ENCODE data around the gene PHTF2.
"Not testable (repeated sequence)": the region's sequence is repeated elsewhere in the genome, so short reads cannot be mapped to it uniquely, and the experiment has no call there.

PHTF2 gene

GRCh38 chr7:77830649-77831355, 32.2 kb downstream of the PHTF2 start:
- no peak for DNase-seq (ENCODE audit: low read depth)

DNA sequence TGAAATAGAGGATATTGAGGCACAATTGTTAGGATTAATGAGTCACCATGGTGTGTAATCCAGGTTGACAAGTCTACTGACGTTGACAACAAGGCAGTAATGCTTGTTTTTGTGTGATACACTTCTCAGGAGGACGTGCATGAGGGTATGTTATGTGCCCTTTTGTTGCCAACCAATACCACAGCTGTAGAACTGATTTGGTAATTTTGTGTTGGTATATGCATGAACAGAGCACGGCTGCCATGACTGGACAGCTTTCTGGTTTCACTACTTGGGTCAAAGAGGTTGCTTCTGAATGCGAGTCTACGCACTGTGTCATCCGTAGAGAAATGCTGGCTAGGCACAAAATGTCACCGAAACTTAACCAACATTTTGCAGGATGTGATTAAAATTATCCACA, 32.9 kb downstream of the PHTF2 start:
- DNase-seq (ENCODE audit: low read depth): no peak

DNA sequence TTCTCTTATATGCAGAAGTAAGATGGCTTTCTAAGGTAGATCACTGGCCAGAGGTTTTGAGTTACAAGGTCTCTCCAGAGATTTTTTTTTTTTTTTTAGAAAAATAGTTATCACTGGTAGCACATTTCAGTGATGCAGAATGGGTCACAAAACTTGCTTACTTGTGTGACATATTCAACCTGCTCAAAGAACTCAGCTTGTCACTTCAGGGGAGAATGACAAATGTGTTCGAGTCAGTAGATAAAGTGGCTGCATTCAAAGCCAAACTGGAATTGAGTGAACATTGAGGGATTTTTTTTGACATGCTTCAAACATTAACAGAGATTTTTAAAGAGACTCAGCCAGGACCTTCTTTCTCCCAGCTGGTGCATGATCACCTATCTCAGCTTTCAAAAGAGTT, 33.4 kb downstream of the PHTF2 start:
- no peak for DNase-seq (ENCODE audit: low read depth)

DNA sequence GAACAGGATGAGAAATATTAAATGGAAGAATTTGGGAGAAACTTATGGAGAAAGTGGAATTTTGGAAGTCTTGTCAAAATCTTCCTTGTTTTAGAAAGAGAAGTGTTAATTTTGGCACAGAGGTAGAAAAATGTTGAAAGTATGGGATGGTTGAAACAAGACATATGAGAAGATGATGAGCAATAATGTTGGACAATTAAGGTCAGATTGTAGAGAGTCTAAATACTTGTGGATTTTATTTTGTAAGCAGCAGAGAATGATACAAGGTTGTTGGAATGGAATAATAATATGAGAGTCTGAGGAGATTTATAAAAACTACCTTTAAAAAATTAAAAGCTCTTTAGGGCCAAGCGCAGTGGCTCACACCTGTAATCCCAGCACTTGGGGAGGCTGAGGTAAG, 34.6 kb downstream of the PHTF2 start:
- DNase-seq (ENCODE audit: low read depth): no peak

- not testable (repeated sequence) for DNase-seq (ENCODE audit: low read depth)
These were observed 37.9 kb downstream of the PHTF2 start for GRCh38 chr7:77836425-77836824.

GRCh38 chr7:77837275-77837674, 38.7 kb downstream of the PHTF2 start:
- no peak for DNase-seq (ENCODE audit: low read depth)

GRCh38 chr7:77837966-77838365, 39.4 kb downstream of the PHTF2 start:
- no peak for DNase-seq (ENCODE audit: low read depth)

GRCh38 chr7:77838929-77839491, 40.4 kb downstream of the PHTF2 start:
- no peak for DNase-seq (ENCODE audit: low read depth)

DNA sequence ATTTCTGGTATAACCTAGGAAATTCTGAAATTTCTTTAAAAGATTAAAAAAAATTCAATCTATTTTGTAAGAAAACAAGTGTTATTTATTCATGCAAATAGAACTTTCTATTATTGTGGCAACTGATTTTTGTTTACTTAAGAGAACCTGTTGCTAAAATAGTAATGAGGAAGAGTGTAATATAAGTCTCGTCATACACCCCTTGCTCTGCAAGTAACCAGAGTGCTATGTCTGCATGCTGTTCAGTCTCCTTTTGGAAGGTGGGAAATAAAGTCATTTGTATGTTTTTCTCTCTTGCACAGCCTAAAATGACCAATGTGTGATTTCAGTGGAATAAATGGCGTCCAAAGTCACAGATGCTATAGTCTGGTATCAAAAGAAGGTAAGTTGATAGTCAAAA, 41.3 kb downstream of the PHTF2 start:
- no peak for DNase-seq (ENCODE audit: low read depth)

GRCh38 chr7:77843194-77843593, 44.6 kb downstream of the PHTF2 start:
- no peak for DNase-seq (ENCODE audit: low read depth)

GRCh38 chr7:77846317-77847092, 47.9 kb downstream of the PHTF2 start:
- DNase-seq (ENCODE audit: low read depth): no peak

DNA sequence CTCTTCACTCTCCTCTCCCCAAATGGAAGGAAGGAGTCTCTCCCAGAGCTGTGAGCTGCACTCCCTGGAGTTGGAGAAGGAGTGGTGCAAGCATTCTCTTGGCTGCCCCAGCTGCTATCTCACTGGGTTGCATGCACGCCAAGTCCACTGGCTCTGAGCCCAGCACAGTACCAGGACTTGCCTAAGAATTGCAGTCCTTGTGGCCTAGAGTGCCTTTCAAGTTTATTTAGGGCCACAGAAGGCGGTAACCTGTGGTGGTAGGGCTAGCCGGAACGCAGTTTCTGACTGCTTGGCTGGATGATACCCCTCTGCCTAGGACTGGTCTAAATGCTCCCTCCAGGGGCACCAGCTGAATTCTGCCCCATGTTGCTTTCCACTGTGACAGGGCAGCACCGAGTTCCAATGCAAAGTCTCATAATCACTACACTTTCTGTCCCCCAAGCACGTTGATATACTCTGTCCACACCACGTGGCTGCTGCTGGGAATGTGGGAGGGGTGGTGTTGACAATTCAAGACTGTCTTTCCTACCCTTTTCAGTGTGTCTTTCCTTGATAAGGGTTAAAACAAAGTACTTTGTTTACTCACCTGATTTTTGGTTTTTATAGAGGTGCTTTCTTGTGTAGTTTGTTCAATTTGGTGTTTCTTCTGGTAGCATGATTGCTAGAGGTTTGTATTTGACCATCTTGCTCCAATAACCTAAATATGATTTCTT, 57.0 kb downstream of the PHTF2 start:
- DNase-seq (ENCODE audit: low read depth): no peak

- no peak for DNase-seq (ENCODE audit: low read depth)
These were observed 59.7 kb downstream of the PHTF2 start for GRCh38 chr7:77858278-77858677.

DNA sequence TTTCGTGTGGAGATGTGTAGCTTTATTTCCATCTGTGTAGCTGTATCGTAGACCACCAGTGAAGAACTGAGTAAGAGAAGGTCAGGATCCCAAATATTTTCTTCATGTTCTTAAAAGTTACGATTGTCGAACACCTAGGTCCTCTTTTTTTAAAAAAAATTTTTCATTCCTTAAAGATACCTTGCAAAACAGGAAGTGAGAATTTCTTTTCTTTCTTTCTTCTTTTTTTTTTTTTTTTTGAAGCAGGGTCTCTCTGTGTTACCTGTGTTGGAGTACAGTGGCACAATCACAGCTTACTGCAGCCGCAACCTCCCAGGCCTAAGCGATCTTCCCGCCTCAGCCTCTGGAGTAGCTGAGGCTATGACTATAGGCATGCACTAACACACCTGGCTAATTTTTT, 60.8 kb downstream of the PHTF2 start:
- DNase-seq (ENCODE audit: low read depth): no peak

- DNase-seq (ENCODE audit: low read depth): no peak
These were observed 64.1 kb downstream of the PHTF2 start for GRCh38 chr7:77862691-77863090.

DNA sequence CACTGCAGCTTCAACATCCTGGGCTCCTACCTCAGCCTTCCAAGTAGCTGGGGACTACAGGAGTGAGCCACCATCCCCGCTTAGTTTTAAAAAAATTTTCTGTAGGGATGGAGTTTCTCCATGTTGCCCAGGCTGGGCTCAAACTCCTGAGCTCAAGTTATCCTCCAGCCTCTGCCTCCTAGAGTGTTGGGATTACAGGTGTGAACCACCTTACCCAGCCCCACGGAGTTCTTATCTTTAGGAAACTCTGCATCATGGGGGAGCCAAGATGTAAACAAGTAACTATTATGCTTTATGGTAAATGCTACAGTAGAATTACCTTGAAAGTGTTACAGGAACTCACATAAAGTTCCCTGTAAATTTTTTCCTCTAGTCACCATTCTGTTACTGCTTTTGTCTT, 65.3 kb downstream of the PHTF2 start:
- no peak for DNase-seq (ENCODE audit: low read depth)

- no peak for DNase-seq (ENCODE audit: low read depth)
These were observed 67.8 kb downstream of the PHTF2 start for GRCh38 chr7:77866370-77866769.

- DNase-seq (ENCODE audit: low read depth): no peak
These were observed 68.4 kb downstream of the PHTF2 start for GRCh38 chr7:77866786-77867536.

GRCh38 chr7:77867537-77867865, 68.9 kb downstream of the PHTF2 start:
- DNase-seq (ENCODE audit: low read depth): no peak

- DNase-seq (ENCODE audit: low read depth): not testable (repeated sequence)
These were observed 73.7 kb downstream of the PHTF2 start for GRCh38 chr7:77872256-77872655.

- not testable (repeated sequence) for DNase-seq (ENCODE audit: low read depth)
These were observed 75.1 kb downstream of the PHTF2 start for GRCh38 chr7:77873416-77874327.
